SK-N-SH treated with all-trans-retinoic acid at 6 μM for 48 hours (cell line): ENCODE measurements around the gene BRD9.

Source experiments
- ATAC-seq: fragments of 200-7000 bp; cut with Tn5 transposase; 3 replicates; pipeline ENCODE4 v1.9.1; 2020; ENCODE audit warnings: mild to moderate bottlenecking, moderate library complexity
- ARNTL ChIP-seq: fragments of 450-650 bp; formaldehyde crosslinking; IDR thresholded peaks from 2 replicates; pipeline ENCODE4 v1.5.0; 2020; ENCODE audit warnings: low read depth, mild to moderate bottlenecking, moderate library complexity, borderline replicate concordance
- BACH2 ChIP-seq: fragments of 250-450 bp; sonication (Bioruptor Pico); IDR thresholded peaks from 2 replicates; pipeline ENCODE4 v1.9.0; 2021; ENCODE audit warnings: mild to moderate bottlenecking, borderline replicate concordance
- CSDC2 ChIP-seq: fragments of 250-450 bp; sonication (Bioruptor Pico); IDR thresholded peaks from 2 replicates; pipeline ENCODE4 v1.5.0; 2020; ENCODE audit warnings: mild to moderate bottlenecking, moderate library complexity
- ESRRG ChIP-seq: fragments of 250-450 bp; sonication (Bioruptor Pico); IDR thresholded peaks from 2 replicates; pipeline ENCODE4 v1.6.1; 2021; ENCODE audit warnings: mild to moderate bottlenecking
- GLIS3 ChIP-seq: fragments of 250-450 bp; sonication (Bioruptor Pico); IDR thresholded peaks from 2 replicates; pipeline ENCODE4 v1.5.0; 2020; ENCODE audit warnings: mild to moderate bottlenecking, moderate library complexity
- ISL1 ChIP-seq: fragments of 250-450 bp; sonication (Bioruptor Pico); IDR thresholded peaks from 2 replicates; pipeline ENCODE4 v2.1.2; 2022; ENCODE audit warnings: mild to moderate bottlenecking, moderate library complexity
- OSR1 ChIP-seq: fragments of 250-450 bp; sonication (Bioruptor Pico); IDR thresholded peaks from 2 replicates; pipeline ENCODE4 v1.8.0; 2022; ENCODE audit warnings: moderate library complexity, mild to moderate bottlenecking, inconsistent platforms
- PPARA ChIP-seq: fragments of 250-450 bp; sonication (Bioruptor Pico); IDR thresholded peaks from 2 replicates; pipeline ENCODE4 v1.5.0; 2020; ENCODE audit warnings: mild to moderate bottlenecking, borderline replicate concordance
- RARB ChIP-seq: fragments of 250-450 bp; sonication (Bioruptor Pico); IDR thresholded peaks from 2 replicates; pipeline ENCODE4 v1.8.0; 2021; ENCODE audit warnings: mild to moderate bottlenecking, moderate library complexity
- SNAI2 ChIP-seq: fragments of 250-450 bp; sonication (Bioruptor Pico); IDR thresholded peaks from 2 replicates; pipeline ENCODE4 v1.5.0; 2020; ENCODE audit warnings: mild to moderate bottlenecking, moderate library complexity
- TCF4 ChIP-seq: fragments of 250-450 bp; sonication (Bioruptor Pico); IDR thresholded peaks from 2 replicates; pipeline ENCODE4 v1.8.0; 2021; ENCODE audit warnings: mild to moderate bottlenecking, moderate library complexity, borderline replicate concordance
- TOX ChIP-seq: fragments of 250-450 bp; sonication (Bioruptor Pico); IDR thresholded peaks from 2 replicates; pipeline ENCODE4 v1.8.0; 2021; ENCODE audit warnings: mild to moderate bottlenecking, moderate library complexity, borderline replicate concordance
- ZC3H10 ChIP-seq: fragments of 250-450 bp; sonication (Bioruptor Pico); IDR thresholded peaks from 2 replicates; pipeline ENCODE4 v1.5.1; 2021; ENCODE audit warnings: mild to moderate bottlenecking, moderate library complexity
- ZFP30 ChIP-seq: fragments of 450-650 bp; formaldehyde crosslinking; IDR thresholded peaks from 2 replicates; pipeline ENCODE4 v1.5.0; 2022; ENCODE audit warnings: mild to moderate bottlenecking, moderate library complexity
- ZNF565 ChIP-seq: fragments of 450-650 bp; formaldehyde crosslinking; conservative IDR thresholded peaks from 2 replicates; pipeline ENCODE4 v1.5.0; 2020; ENCODE audit warnings: low read depth, mild to moderate bottlenecking, moderate library complexity
- ZNF70 ChIP-seq: fragments of 450-650 bp; formaldehyde crosslinking; IDR thresholded peaks from 2 replicates; pipeline ENCODE4 v1.5.0; 2020; ENCODE audit warnings: mild to moderate bottlenecking, moderate library complexity
- ZNF8 ChIP-seq: fragments of 450-650 bp; formaldehyde crosslinking; IDR thresholded peaks from 2 replicates; pipeline ENCODE4 v1.5.0; 2020; ENCODE audit warnings: mild to moderate bottlenecking, moderate library complexity
- TF ChIP-seq, protein P1 (sequence below): fragments of 250-450 bp; sonication (Bioruptor Pico); IDR thresholded peaks from 2 replicates; pipeline ENCODE4 v1.5.0; 2020; ENCODE audit warnings: mild to moderate bottlenecking, moderate library complexity
- TF ChIP-seq, protein P2 (sequence below): fragments of 250-450 bp; sonication (Bioruptor Pico); IDR thresholded peaks from 2 replicates; pipeline ENCODE4 v1.5.1; 2021; ENCODE audit warnings: mild to moderate bottlenecking, moderate library complexity
- TF ChIP-seq, protein P3 (sequence below): fragments of 250-450 bp; sonication (Bioruptor Pico); IDR thresholded peaks from 2 replicates; pipeline ENCODE4 v1.5.1; 2020; ENCODE audit warnings: low read depth, mild to moderate bottlenecking, moderate library complexity
- TF ChIP-seq, protein P4 (sequence below): fragments of 250-450 bp; sonication (Bioruptor Pico); IDR thresholded peaks from 2 replicates; pipeline ENCODE4 v1.8.0; 2021; ENCODE audit warnings: low read depth, mild to moderate bottlenecking, moderate library complexity, borderline replicate concordance

Gene BRD9

DNA sequence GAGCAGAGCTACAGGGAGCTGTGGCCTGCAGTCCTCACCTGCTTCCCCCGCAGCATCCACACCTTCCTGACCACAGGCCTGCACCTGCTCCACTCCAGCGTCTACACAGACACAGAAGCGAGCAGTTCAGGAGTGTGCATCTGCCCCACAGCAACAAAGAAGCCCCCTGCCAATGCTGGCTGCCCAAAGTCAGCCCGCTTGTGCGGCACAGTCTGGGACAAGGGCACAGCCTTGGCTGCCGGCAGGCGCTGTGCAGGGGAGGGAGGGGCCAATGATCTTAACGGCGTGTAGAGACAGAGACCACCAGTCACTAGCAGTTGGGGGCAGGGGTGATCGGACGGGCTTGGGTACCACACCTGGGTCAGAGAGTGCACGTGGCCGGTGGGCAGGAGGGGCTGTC is 6.6 kb downstream of the BRD9 start:
- no peak for TF ChIP-seq TOX (CRISPR knock-in tag)
- TF ChIP-seq ZNF8 (CRISPR knock-in tag): no peak
- TF ChIP-seq PPARA: no peak
- TF ChIP-seq ISL1 (CRISPR knock-in tag): no peak
- TF ChIP-seq ZNF565: no peak
- no peak for TF ChIP-seq ARNTL (CRISPR knock-in tag)
- no peak for TF ChIP-seq RARB (CRISPR knock-in tag)
- TF ChIP-seq ESRRG (CRISPR knock-in tag): no peak
- TF ChIP-seq, protein P1, sequence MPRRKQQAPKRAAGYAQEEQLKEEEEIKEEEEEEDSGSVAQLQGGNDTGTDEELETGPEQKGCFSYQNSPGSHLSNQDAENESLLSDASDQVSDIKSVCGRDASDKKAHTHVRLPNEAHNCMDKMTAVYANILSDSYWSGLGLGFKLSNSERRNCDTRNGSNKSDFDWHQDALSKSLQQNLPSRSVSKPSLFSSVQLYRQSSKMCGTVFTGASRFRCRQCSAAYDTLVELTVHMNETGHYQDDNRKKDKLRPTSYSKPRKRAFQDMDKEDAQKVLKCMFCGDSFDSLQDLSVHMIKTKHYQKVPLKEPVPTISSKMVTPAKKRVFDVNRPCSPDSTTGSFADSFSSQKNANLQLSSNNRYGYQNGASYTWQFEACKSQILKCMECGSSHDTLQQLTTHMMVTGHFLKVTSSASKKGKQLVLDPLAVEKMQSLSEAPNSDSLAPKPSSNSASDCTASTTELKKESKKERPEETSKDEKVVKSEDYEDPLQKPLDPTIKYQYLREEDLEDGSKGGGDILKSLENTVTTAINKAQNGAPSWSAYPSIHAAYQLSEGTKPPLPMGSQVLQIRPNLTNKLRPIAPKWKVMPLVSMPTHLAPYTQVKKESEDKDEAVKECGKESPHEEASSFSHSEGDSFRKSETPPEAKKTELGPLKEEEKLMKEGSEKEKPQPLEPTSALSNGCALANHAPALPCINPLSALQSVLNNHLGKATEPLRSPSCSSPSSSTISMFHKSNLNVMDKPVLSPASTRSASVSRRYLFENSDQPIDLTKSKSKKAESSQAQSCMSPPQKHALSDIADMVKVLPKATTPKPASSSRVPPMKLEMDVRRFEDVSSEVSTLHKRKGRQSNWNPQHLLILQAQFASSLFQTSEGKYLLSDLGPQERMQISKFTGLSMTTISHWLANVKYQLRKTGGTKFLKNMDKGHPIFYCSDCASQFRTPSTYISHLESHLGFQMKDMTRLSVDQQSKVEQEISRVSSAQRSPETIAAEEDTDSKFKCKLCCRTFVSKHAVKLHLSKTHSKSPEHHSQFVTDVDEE (CRISPR knock-in tag): no peak
- ATAC-seq: no peak

DNA sequence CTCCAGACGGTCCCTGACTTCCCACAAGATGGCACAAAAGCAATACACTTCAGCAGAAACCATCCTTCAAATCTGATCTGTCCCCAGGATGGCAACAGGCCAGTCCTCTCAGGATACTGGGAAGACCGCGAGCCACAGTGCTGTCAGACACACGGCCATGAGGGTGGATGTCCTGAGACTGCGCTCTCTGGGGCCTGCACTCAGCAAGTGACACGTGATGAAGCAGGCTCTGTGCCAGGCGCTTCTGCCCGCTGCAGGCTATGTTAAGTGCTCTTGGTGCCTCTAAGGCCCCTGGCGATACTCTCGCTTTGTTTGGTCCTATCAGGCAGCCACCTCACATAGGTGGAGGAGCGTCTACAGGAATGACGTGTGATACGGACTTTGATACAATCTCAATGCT is 7.1 kb downstream of the BRD9 start:
- no peak for ATAC-seq
- TF ChIP-seq ZNF565 (no peak), ZNF70 (no peak), PPARA (no peak), CSDC2 (CRISPR knock-in tag) (no peak), ESRRG (CRISPR knock-in tag) (no peak)

DNA sequence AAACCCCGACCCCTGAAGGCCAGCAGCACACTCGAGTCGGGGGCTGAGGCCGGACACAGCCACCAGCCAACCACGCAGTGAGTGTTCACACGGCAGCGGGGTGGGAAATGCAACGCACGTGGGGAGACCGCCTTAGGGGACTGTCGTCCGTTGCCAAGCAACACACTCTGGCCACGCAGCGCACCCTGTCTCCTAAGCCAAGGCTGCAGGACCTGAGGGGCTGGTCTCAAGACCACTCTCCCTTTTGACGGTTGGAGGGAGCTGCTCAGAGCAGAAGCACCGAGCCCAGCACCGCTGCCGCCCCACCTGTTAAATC is 7.5 kb downstream of the BRD9 start:
- ATAC-seq: no peak

More for the DNA sequence above, 7.5 kb downstream of the BRD9 start:
- no peak for TF ChIP-seq SNAI2 (CRISPR knock-in tag)
- TF ChIP-seq, protein P2, sequence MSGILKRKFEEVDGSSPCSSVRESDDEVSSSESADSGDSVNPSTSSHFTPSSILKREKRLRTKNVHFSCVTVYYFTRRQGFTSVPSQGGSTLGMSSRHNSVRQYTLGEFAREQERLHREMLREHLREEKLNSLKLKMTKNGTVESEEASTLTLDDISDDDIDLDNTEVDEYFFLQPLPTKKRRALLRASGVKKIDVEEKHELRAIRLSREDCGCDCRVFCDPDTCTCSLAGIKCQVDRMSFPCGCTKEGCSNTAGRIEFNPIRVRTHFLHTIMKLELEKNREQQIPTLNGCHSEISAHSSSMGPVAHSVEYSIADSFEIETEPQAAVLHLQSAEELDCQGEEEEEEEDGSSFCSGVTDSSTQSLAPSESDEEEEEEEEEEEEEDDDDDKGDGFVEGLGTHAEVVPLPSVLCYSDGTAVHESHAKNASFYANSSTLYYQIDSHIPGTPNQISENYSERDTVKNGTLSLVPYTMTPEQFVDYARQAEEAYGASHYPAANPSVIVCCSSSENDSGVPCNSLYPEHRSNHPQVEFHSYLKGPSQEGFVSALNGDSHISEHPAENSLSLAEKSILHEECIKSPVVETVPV (CRISPR knock-in tag): no peak
- TF ChIP-seq TCF4 (CRISPR knock-in tag): no peak
- TF ChIP-seq ZNF70: no peak
- no peak for TF ChIP-seq CSDC2 (CRISPR knock-in tag)
- TF ChIP-seq, protein P1 (CRISPR knock-in tag): no peak
- no peak for TF ChIP-seq OSR1 (CRISPR knock-in tag)
- TF ChIP-seq ISL1 (CRISPR knock-in tag): no peak
- TF ChIP-seq BACH2 (CRISPR knock-in tag): no peak
- TF ChIP-seq, protein P3, sequence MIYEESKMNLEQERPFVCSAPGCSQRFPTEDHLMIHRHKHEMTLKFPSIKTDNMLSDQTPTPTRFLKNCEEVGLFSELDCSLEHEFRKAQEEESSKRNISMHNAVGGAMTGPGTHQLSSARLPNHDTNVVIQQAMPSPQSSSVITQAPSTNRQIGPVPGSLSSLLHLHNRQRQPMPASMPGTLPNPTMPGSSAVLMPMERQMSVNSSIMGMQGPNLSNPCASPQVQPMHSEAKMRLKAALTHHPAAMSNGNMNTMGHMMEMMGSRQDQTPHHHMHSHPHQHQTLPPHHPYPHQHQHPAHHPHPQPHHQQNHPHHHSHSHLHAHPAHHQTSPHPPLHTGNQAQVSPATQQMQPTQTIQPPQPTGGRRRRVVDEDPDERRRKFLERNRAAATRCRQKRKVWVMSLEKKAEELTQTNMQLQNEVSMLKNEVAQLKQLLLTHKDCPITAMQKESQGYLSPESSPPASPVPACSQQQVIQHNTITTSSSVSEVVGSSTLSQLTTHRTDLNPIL (CRISPR knock-in tag): no peak
- TF ChIP-seq RARB (CRISPR knock-in tag): no peak
- TF ChIP-seq ZFP30: no peak
- no peak for TF ChIP-seq ZC3H10 (CRISPR knock-in tag)
- TF ChIP-seq, protein P4, sequence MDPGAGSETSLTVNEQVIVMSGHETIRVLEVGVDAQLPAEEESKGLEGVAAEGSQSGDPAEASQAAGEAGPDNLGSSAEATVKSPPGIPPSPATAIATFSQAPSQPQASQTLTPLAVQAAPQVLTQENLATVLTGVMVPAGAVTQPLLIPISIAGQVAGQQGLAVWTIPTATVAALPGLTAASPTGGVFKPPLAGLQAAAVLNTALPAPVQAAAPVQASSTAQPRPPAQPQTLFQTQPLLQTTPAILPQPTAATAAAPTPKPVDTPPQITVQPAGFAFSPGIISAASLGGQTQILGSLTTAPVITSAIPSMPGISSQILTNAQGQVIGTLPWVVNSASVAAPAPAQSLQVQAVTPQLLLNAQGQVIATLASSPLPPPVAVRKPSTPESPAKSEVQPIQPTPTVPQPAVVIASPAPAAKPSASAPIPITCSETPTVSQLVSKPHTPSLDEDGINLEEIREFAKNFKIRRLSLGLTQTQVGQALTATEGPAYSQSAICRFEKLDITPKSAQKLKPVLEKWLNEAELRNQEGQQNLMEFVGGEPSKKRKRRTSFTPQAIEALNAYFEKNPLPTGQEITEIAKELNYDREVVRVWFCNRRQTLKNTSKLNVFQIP (CRISPR knock-in tag): no peak
- TF ChIP-seq GLIS3 (CRISPR knock-in tag): no peak
- no peak for TF ChIP-seq ESRRG (CRISPR knock-in tag)
- no peak for TF ChIP-seq ZNF565
- TF ChIP-seq TOX (CRISPR knock-in tag): no peak
- no peak for TF ChIP-seq ZNF8 (CRISPR knock-in tag)
